22Rv1 (cell line): ENCODE data around the gene SIGLEC12.

Source experiments
- CTCF ChIP-seq: fragments of 450-650 bp; IDR thresholded peaks from 2 replicates; pipeline ENCODE4 v1.5.1; 2017; ENCODE audit warnings: mild to moderate bottlenecking
- ZFX ChIP-seq: fragments of 450-650 bp; IDR thresholded peaks from 2 replicates; pipeline ENCODE4 v1.6.1; 2017; ENCODE audit warnings: antibody characterized with exemption, borderline replicate concordance

GRCh38 chr19:51461723-51462161 lies 39.9 kb downstream of the SIGLEC12 start:
- TF ChIP-seq CTCF (no peak), ZFX (no peak)
